ENCODE measurements around the gene UBE2E2. TPM values are rescaled to one million over a fixed set of nuclear protein-coding genes. Genes with fewer than 3 reads are reported as not detected.

Gene UBE2E2
- total RNA-seq, 1 experiment from 2014 or later, result 25.1 TPM

GRCh38 chr3:23591374-23591773 lies 388.2 kb downstream of the UBE2E2 start:
- no peaks in the 10 kb centered on the region for H3K27me3 Mint-ChIP-seq (ENCODE audit: unreplicated experiment)
- H3K27ac Mint-ChIP-seq (ENCODE audit: unreplicated experiment), result no peak overlapping the region
- no peaks in the 10 kb centered on the region for H3K9me3 Mint-ChIP-seq (ENCODE audit: low read depth, unreplicated experiment)
- no peak overlapping the region for H3K4me3 Mint-ChIP-seq (ENCODE audit: low read depth, unreplicated experiment)
- H3K36me3 Mint-ChIP-seq (ENCODE audit: insufficient read depth, unreplicated experiment), result no peaks in the 10 kb centered on the region
- no peak for DNase-seq
- CTCF ChIA-PET, result no interaction called here
- no peak for TF ChIP-seq CTCF (IDR thresholded peaks at IDR 0.05; ENCODE audit: unreplicated experiment)
- BruUV-seq (replicated peaks), result no TSS peak
- H3K4me1 Mint-ChIP-seq (ENCODE audit: low read depth, unreplicated experiment), result no peaks in the 10 kb centered on the region
- intact Hi-C loops (cut with micrococcal nuclease; ENCODE audit: unreplicated experiment), result no loop called here

GRCh38 chr3:23592961-23593931 lies 390.1 kb downstream of the UBE2E2 start:
- CTCF ChIA-PET, result no interaction called here
- DNase-seq, result no peak
- Mint-ChIP-seq H3K27me3 (ENCODE audit: unreplicated experiment) (no peaks in the 10 kb centered on the region), H3K27ac (ENCODE audit: unreplicated experiment) (no peak overlapping the region), H3K4me3 (ENCODE audit: low read depth, unreplicated experiment) (no peak overlapping the region), H3K4me1 (ENCODE audit: low read depth, unreplicated experiment) (no peaks in the 10 kb centered on the region), H3K9me3 (ENCODE audit: low read depth, unreplicated experiment) (no peaks in the 10 kb centered on the region), H3K36me3 (ENCODE audit: insufficient read depth, unreplicated experiment) (no peaks in the 10 kb centered on the region)
- intact Hi-C loops (cut with micrococcal nuclease; ENCODE audit: unreplicated experiment), result no loop called here
- TF ChIP-seq CTCF (IDR thresholded peaks at IDR 0.05; ENCODE audit: unreplicated experiment), result no peak
- no TSS peak for BruUV-seq (replicated peaks)

- BruUV-seq (replicated peaks), result no TSS peak
- CTCF ChIA-PET, result no interaction called here
- Mint-ChIP-seq H3K36me3 (ENCODE audit: insufficient read depth, unreplicated experiment) (no peaks in the 10 kb centered on the region), H3K27me3 (ENCODE audit: unreplicated experiment) (no peaks in the 10 kb centered on the region), H3K4me1 (ENCODE audit: low read depth, unreplicated experiment) (peaks cover 5% of the 10 kb centered on the region), H3K9me3 (ENCODE audit: low read depth, unreplicated experiment) (no peaks in the 10 kb centered on the region), H3K27ac (ENCODE audit: unreplicated experiment) (no peak overlapping the region), H3K4me3 (ENCODE audit: low read depth, unreplicated experiment) (no peak overlapping the region)
- intact Hi-C loops (cut with micrococcal nuclease; ENCODE audit: unreplicated experiment), result no loop called here
- TF ChIP-seq CTCF (IDR thresholded peaks at IDR 0.05; ENCODE audit: unreplicated experiment), result no peak
- no peak for DNase-seq
Observed at GRCh38 chr3:23594066-23594465, 390.9 kb downstream of the UBE2E2 start.

- H3K9me3 Mint-ChIP-seq (ENCODE audit: low read depth, unreplicated experiment), result no peaks in the 10 kb centered on the region
- H3K27ac Mint-ChIP-seq (ENCODE audit: unreplicated experiment), result no peak overlapping the region
- H3K4me3 Mint-ChIP-seq (ENCODE audit: low read depth, unreplicated experiment), result no peak overlapping the region
- TF ChIP-seq CTCF (IDR thresholded peaks at IDR 0.05; ENCODE audit: unreplicated experiment), result no peak
- no peaks in the 10 kb centered on the region for H3K36me3 Mint-ChIP-seq (ENCODE audit: insufficient read depth, unreplicated experiment)
- no peaks in the 10 kb centered on the region for H3K27me3 Mint-ChIP-seq (ENCODE audit: unreplicated experiment)
- intact Hi-C loops (cut with micrococcal nuclease; ENCODE audit: unreplicated experiment), result no loop called here
- no TSS peak for BruUV-seq (replicated peaks)
- CTCF ChIA-PET, result no interaction called here
- DNase-seq, result no peak
- peaks cover 10% of the 10 kb centered on the region for H3K4me1 Mint-ChIP-seq (ENCODE audit: low read depth, unreplicated experiment)
Observed at GRCh38 chr3:23594894-23595670, 392.0 kb downstream of the UBE2E2 start.
